IMR-90 (cell line): Measurements from ENCODE around the gene TEX28. TPM values are rescaled to one million over a fixed set of nuclear protein-coding genes. Genes with fewer than 3 reads are reported as not detected.

Experiments used
- ATAC-seq: fragments of 200-7000 bp; cut with Tn5 transposase; 2 replicates; pipeline ENCODE4 v1.9.1; 2020; ENCODE audit warnings: low read depth, mild to moderate bottlenecking, moderate library complexity
- BruUV-seq: library from RNA; stranded (reverse); fragments of 400-500 nt; replicated peaks from 2 replicates; lab custom pipeline; 2021; lab: Mats Ljungman, UMichigan
- CTCF ChIA-PET: fragments of 300-600 bp; formaldehyde crosslinking; extraction: SDS; loops from one replicate; lab custom pipeline; 2021; ENCODE audit warnings: antibody characterized with exemption; lab: Yijun Ruan, JAX
- POLR2A ChIA-PET: fragments of 300-600 bp; sonication (Branson Sonifier 250); formaldehyde crosslinking; loops from one replicate; lab custom pipeline; 2022; ENCODE audit warnings: antibody characterized with exemption; ENCODE audit not compliant: unreplicated experiment; lab: Charles Lee
- DNase-seq: peaks from one replicate; pipeline ENCODE4 v3.0.0; 2013
- H2AFZ ChIP-seq: replicated peaks from 2 replicates; pipeline ENCODE3; 2013; ENCODE audit warnings: low read length, mild to moderate bottlenecking; ENCODE audit not compliant: poor library complexity
- H2AK5ac ChIP-seq: 2 replicates; pipeline ENCODE4 v1.6.1; 2013; ENCODE audit warnings: low read depth, low read length, inconsistent platforms
- H2AK9ac ChIP-seq: replicated peaks from 2 replicates; pipeline ENCODE3; 2013; ENCODE audit warnings: mild to moderate bottlenecking, low read depth, low read length, moderate library complexity; ENCODE audit not compliant: poor library complexity
- H2BK120ac ChIP-seq: 2 replicates; pipeline ENCODE4 v1.6.1; 2013; ENCODE audit warnings: low read depth, low read length, inconsistent platforms
- H2BK15ac ChIP-seq: 3 replicates; pipeline ENCODE4 v1.6.1; 2013; ENCODE audit warnings: low read depth, low read length, inconsistent platforms
- H2BK20ac ChIP-seq: 2 replicates; pipeline ENCODE4 v1.6.1; 2013; ENCODE audit warnings: low read depth, mild to moderate bottlenecking, inconsistent platforms, low read length, moderate library complexity
- H2BK5ac ChIP-seq: 2 replicates; pipeline ENCODE4 v1.6.1; 2013; ENCODE audit warnings: mild to moderate bottlenecking, low read depth, low read length, inconsistent platforms; ENCODE audit not compliant: poor library complexity, severe bottlenecking
- H3K14ac ChIP-seq: replicated peaks from 2 replicates; pipeline ENCODE4 v1.6.1; 2013; ENCODE audit warnings: low read depth, low read length, inconsistent platforms
- H3K18ac ChIP-seq: 2 replicates; pipeline ENCODE4 v1.6.1; 2013; ENCODE audit warnings: low read depth, low read length, control low read depth
- H3K23ac ChIP-seq: 2 replicates; pipeline ENCODE4 v1.6.1; 2013; ENCODE audit warnings: low read depth, low read length, inconsistent platforms
- H3K27ac ChIP-seq: 2 replicates; pipeline ENCODE4 v1.5.1; 2013; ENCODE audit warnings: mild to moderate bottlenecking, control low read depth, low read length; ENCODE audit not compliant: insufficient read depth
- H3K27me3 ChIP-seq: 2 replicates; pipeline ENCODE4 v1.6.1; 2013; ENCODE audit warnings: low read length; ENCODE audit not compliant: control insufficient read depth, insufficient read depth
- H3K36me3 ChIP-seq: 2 replicates; pipeline ENCODE4 v1.6.1; 2013; ENCODE audit warnings: low read length, mixed read lengths; ENCODE audit not compliant: control insufficient read depth, insufficient read depth
- H3K4ac ChIP-seq: 2 replicates; pipeline ENCODE4 v1.6.1; 2013; ENCODE audit warnings: low read depth, low read length, inconsistent platforms
- H3K4me1 ChIP-seq: 2 replicates; pipeline ENCODE4 v1.6.1; 2013; ENCODE audit warnings: low read length, mixed read lengths; ENCODE audit not compliant: control insufficient read depth, insufficient read depth
- H3K4me2 ChIP-seq: 2 replicates; pipeline ENCODE4 v1.6.1; 2013; ENCODE audit warnings: low read depth, mild to moderate bottlenecking, control low read depth, low read length, moderate library complexity
- H3K4me3 ChIP-seq: 2 replicates; pipeline ENCODE4 v1.5.1; 2013; ENCODE audit warnings: low read depth, mild to moderate bottlenecking, control low read depth, low read length, moderate library complexity; ENCODE audit not compliant: insufficient read depth
- H3K56ac ChIP-seq: 2 replicates; pipeline ENCODE4 v1.6.1; 2013; ENCODE audit warnings: low read length, inconsistent platforms; ENCODE audit not compliant: insufficient read depth; ENCODE audit errors: extremely low read depth
- H3K79me1 ChIP-seq, 2 experiments: 2 replicates each; pipeline ENCODE4 v1.6.1; 2013; ENCODE audit warnings: low read length in 2 of 2, inconsistent platforms in 1 of 2, low read depth in 1 of 2
- H3K9ac ChIP-seq: 2 replicates; pipeline ENCODE4 v1.6.1; 2013; ENCODE audit warnings: low read depth, low read length, control low read depth
- H3K9me1 ChIP-seq: 2 replicates; pipeline ENCODE4 v1.6.1; 2013; ENCODE audit warnings: low read length, inconsistent platforms; ENCODE audit not compliant: insufficient read depth
- H3K9me3 ChIP-seq: 2 replicates; pipeline ENCODE4 v1.6.1; 2013; ENCODE audit warnings: low read length; ENCODE audit not compliant: control insufficient read depth, insufficient read depth
- H4K20me1 ChIP-seq: 2 replicates; pipeline ENCODE4 v1.6.1; 2013; ENCODE audit warnings: low read length, inconsistent platforms; ENCODE audit not compliant: insufficient read depth
- H4K5ac ChIP-seq: 2 replicates; pipeline ENCODE4 v1.6.1; 2013; ENCODE audit warnings: mild to moderate bottlenecking, low read depth, low read length, control low read depth
- H4K8ac ChIP-seq, 2 experiments: 2 replicates each; pipeline ENCODE4 v1.6.1; 2013; ENCODE audit warnings: low read depth in 2 of 2, low read length in 2 of 2, control low read depth in 1 of 2, inconsistent platforms in 1 of 2
- H4K91ac ChIP-seq: 2 replicates; pipeline ENCODE4 v1.6.1; 2013; ENCODE audit warnings: low read depth, low read length, inconsistent platforms; ENCODE audit not compliant: insufficient read depth
- BHLHE40 ChIP-seq: fragments of 150-350 bp; IDR thresholded peaks from 2 replicates; pipeline ENCODE4 v1.6.1; 2016; ENCODE audit warnings: mild to moderate bottlenecking, low read depth, low read length
- CEBPB ChIP-seq: IDR thresholded peaks from 2 replicates; pipeline ENCODE4 v1.6.1; 2012; ENCODE audit warnings: low read depth, low read length, improper control_type of control experiment
- FOS ChIP-seq: fragments of 150-350 bp; IDR thresholded peaks from 2 replicates; pipeline ENCODE4 v1.6.1; 2016; ENCODE audit warnings: low read depth, low read length
- NFE2L2 ChIP-seq: fragments of 150-350 bp; IDR thresholded peaks from 2 replicates; pipeline ENCODE4 v1.6.1; 2016; ENCODE audit warnings: low read depth, mild to moderate bottlenecking, low read length
- POLR2A ChIP-seq: IDR thresholded peaks from 2 replicates; pipeline ENCODE4 v1.6.1; 2012; ENCODE audit warnings: mild to moderate bottlenecking, low read depth, low read length
- RAD21 ChIP-seq: IDR thresholded peaks from 2 replicates; pipeline ENCODE4 v1.6.1; 2012; ENCODE audit warnings: low read length, improper control_type of control experiment
- WGBS, 2 experiments: methylation state at CpG; one replicate each; pipeline versions ENCODE4 v1.1.5 to v1.1.7; 2013; ENCODE audit warnings: missing lambda C conversion rate in 2 of 2; ENCODE audit not compliant: insufficient read length in 1 of 2; ENCODE audit errors: extremely low coverage in 2 of 2; 5-methylcytosine and 5-hydroxymethylcytosine counted together
- dilution Hi-C: fragments of 300-500 bp; cut with HindIII; formaldehyde crosslinking; loops from one replicate; pipeline ENCODE4 v1.14.3; 2018; ENCODE audit warnings: low sequenced_read_pairs; ENCODE audit not compliant: unreplicated experiment
- in situ Hi-C: fragments of 300-500 bp; cut with MboI; formaldehyde crosslinking; loops from 3 replicates; pipeline ENCODE4 v1.14.3; 2019; ENCODE audit warnings: low sequenced_read_pairs, inconsistent platforms, mixed read lengths
- intact Hi-C: fragments of 100-400 bp; cut with micrococcal nuclease; formaldehyde crosslinking; loops from 2 replicates; pipeline ENCODE4 v1.10.0; 2022
- polyA plus RNA-seq, 3 experiments: library from polyadenylated mRNA; depleted of rRNA; stranded (reverse); fragments of >200 nt; gene quantifications; 2 replicates each; pipeline ENCODE4 v1.2.3, GENCODE V29; 2012; ENCODE audit warnings: low replicate concordance in 1 of 3
- total RNA-seq: library from RNA; depleted of rRNA; stranded (reverse); fragments of >200 nt; gene quantifications from 2 replicates; pipeline ENCODE4 v1.2.3, GENCODE V29; 2012
- TF ChIP-seq, protein P1 (sequence below): conservative IDR thresholded peaks from 2 replicates; pipeline ENCODE4 v1.5.1; 2012; ENCODE audit warnings: mild to moderate bottlenecking, low read depth, low read length, improper control_type of control experiment
- TF ChIP-seq, protein P2 (sequence below): fragments of 150-350 bp; IDR thresholded peaks from 2 replicates; pipeline ENCODE4 v1.6.1; 2016; ENCODE audit warnings: low read depth, mild to moderate bottlenecking, low read length, moderate library complexity, borderline replicate concordance

Gene TEX28
- total and polyA plus RNA-seq, 2 of the 4 experiments (the other 2 are of a cell fraction) = not detected

DNA sequence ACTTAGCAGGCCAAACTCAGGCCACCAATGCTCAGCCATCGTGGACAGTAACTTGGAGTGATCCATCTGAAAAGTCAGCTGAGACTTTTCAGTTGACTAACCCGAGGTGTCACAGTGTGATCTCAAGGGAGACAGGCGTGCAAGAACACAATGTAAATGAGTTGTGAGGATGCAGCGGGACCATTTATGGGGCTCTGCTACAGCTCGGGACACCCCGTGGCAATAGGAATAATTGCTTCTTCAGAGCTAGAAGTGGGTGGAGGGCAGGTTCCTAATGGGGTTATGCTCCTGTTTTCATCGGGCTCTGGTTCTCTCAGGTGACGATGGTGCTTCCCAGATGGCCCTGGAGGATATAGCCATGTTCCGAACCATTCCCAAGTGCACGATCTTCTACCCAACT, 28.0 kb upstream of the TEX28 start:
- H3K27ac ChIP-seq = no peak overlapping the region
- H4K20me1 ChIP-seq = no peaks in the 10 kb centered on the region
- H3K4me1 ChIP-seq = peaks cover 3% of the 10 kb centered on the region; the same call in 1 of the 2 replicates
- H3K79me1 ChIP-seq = no peaks in the 10 kb centered on the region
- no peak overlapping the region for H4K91ac ChIP-seq
- no peaks in the 10 kb centered on the region for H3K9me1 ChIP-seq
- H2BK15ac ChIP-seq = no peak overlapping the region
- H4K5ac ChIP-seq = no peak overlapping the region
- H2BK120ac ChIP-seq = no peak overlapping the region
- in situ Hi-C loops (no loop called here), intact Hi-C loops (no loop called here), dilution Hi-C loops (no loop called here)
- TF ChIP-seq CEBPB (no peak), RAD21 (no peak), BHLHE40 (no peak), POLR2A (no peak), FOS (no peak), NFE2L2 (no peak)
- TF ChIP-seq, protein P1, sequence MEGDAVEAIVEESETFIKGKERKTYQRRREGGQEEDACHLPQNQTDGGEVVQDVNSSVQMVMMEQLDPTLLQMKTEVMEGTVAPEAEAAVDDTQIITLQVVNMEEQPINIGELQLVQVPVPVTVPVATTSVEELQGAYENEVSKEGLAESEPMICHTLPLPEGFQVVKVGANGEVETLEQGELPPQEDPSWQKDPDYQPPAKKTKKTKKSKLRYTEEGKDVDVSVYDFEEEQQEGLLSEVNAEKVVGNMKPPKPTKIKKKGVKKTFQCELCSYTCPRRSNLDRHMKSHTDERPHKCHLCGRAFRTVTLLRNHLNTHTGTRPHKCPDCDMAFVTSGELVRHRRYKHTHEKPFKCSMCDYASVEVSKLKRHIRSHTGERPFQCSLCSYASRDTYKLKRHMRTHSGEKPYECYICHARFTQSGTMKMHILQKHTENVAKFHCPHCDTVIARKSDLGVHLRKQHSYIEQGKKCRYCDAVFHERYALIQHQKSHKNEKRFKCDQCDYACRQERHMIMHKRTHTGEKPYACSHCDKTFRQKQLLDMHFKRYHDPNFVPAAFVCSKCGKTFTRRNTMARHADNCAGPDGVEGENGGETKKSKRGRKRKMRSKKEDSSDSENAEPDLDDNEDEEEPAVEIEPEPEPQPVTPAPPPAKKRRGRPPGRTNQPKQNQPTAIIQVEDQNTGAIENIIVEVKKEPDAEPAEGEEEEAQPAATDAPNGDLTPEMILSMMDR = no peak
- TF ChIP-seq, protein P2, sequence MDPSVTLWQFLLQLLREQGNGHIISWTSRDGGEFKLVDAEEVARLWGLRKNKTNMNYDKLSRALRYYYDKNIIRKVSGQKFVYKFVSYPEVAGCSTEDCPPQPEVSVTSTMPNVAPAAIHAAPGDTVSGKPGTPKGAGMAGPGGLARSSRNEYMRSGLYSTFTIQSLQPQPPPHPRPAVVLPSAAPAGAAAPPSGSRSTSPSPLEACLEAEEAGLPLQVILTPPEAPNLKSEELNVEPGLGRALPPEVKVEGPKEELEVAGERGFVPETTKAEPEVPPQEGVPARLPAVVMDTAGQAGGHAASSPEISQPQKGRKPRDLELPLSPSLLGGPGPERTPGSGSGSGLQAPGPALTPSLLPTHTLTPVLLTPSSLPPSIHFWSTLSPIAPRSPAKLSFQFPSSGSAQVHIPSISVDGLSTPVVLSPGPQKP = no peak
- BruUV-seq = no TSS peak
- ATAC-seq = no peak
- no peaks in the 10 kb centered on the region for H3K36me3 ChIP-seq
- peaks cover 60% of the 10 kb centered on the region for H3K27me3 ChIP-seq
- no peak overlapping the region for H2AK5ac ChIP-seq
- H2AFZ ChIP-seq = no peak overlapping the region
- no peak overlapping the region for H3K9ac ChIP-seq
- H3K14ac ChIP-seq = no peak overlapping the region
- POLR2A ChIA-PET = no interaction called here
- no peak for DNase-seq
- no peak overlapping the region for H3K18ac ChIP-seq
- no peak overlapping the region for H3K4me2 ChIP-seq
- no peak overlapping the region for H2BK20ac ChIP-seq
- 84% methylated on average over 5 of the region's 10 CpGs; no CpG with 5 or more reads in 1 of the 2 experiments for WGBS, 2 experiments
- H3K23ac ChIP-seq = no peak overlapping the region
- H3K4ac ChIP-seq = no peak overlapping the region
- H3K4me3 ChIP-seq = no peak overlapping the region
- no peak overlapping the region for H4K8ac ChIP-seq
- H2BK5ac ChIP-seq = no peak overlapping the region
- no peak overlapping the region for H2AK9ac ChIP-seq
- no peak overlapping the region for H3K56ac ChIP-seq
- CTCF ChIA-PET = no interaction called here
- no peaks in the 10 kb centered on the region for H3K9me3 ChIP-seq
